Measurements from ENCODE around the gene PNO1. TPM values are rescaled to one million over a fixed set of nuclear protein-coding genes. Genes with fewer than 3 reads are reported as not detected.
A peak's percentile ranks its signal among the peaks of the same experiment; 100 is the strongest.
"Not testable (repeated sequence)": the region's sequence is repeated elsewhere in the genome, so short reads cannot be mapped to it uniquely, and the experiment has no call there.

Gene PNO1
- total RNA-seq, 1 donor from 2014 or later = 10.8 TPM

DNA sequence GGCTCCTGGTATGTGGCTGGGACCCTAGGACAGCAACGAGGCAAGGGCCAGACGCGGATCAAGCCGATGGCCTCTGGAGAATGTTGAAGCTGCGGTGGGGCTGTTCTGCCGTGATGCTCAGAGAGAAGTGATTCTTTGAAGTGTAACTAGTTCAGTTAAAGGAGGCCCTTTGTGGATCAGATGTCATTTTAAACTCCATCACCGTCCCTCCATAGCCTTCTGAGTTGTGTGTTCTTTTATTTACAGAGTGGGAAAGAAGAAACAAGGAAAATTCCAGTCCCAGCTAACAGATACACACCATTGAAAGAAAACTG is 403 bp downstream of the PNO1 start:
- no peak for ATAC-seq

- ATAC-seq = no peak
These were observed 6.0 kb downstream of the PNO1 start for GRCh38 chr2:68163641-68164040.

DNA sequence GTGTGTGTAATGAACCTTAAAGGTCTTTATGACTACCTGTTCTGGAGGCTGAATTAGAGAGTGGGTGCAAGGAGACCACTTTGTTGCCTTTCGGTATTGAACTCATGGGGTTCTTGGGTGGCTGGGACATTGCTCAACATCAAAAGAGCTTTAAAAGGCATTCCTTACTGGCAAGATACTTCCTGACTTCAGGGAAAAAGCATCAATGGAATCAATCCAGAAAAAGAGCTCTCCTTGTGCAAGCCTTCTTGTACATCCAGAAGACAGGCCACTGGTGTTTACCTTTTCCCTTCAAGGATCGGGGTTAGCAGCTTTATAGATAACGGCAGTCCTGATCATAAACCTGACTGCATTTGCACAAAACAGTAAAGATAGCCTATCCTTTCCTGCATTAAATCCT is 9.5 kb downstream of the PNO1 start:
- no peak for ATAC-seq

GRCh38 chr2:68169308-68169707 is 11.6 kb downstream of the PNO1 start:
- ATAC-seq = no peak

GRCh38 chr2:68171146-68171545 is 13.5 kb downstream of the PNO1 start:
- no peak for ATAC-seq

GRCh38 chr2:68171684-68172083 is 14.0 kb downstream of the PNO1 start:
- ATAC-seq = no peak

DNA sequence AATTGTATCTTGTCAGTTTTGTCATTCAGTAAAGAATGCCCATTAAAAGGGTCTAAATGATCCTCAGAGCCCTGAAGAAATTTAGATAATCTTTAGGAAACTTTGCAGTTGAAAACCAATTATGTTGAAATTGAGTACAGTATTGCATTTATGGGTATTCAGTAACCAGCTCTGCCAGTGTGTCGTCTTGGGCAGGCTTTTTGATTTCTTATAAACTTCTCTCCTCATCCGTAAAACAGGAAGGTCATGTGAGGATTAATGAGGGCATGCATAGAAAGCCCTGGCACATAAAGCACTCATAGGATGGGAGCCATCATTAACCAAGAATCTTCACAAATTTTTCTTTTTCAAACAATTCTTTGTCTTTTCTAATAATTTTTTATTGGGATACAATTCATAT is 14.8 kb downstream of the PNO1 start:
- ATAC-seq = no peak

DNA sequence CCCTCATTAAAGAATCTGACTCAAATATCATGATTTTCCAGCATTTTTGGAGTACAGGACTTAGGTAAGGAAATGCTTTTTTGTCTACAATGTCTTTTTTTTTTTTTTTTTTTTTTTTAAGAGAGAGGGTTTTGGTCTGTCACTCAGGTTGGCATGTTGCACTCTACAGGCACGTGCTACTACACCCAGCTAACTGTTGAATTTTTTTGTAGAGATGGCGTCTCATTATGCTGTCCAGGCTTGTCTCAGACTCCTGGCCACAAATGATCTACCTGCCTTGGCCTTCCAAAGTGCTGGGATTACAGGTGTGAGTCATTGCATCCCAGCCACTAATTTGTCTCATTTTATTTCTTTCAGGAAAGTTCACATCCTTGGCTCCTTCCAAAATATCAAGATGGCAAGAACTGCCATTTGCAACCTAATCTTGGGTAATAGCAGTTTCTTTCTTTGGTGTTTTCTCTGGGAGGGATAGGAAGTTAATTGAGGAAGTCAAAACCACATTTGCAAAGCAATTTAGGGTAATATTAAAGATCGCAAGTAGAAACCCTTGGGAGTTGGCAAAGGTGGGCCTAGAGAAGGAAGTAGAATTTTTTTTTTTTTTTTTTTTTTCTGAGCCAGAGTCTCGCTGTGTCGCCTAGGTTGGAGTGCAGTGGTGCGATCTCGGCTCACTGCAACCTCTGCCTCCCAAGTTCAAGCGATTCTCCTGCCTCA is 15.5 kb downstream of the PNO1 start:
- peak; percentile 79 for ATAC-seq

DNA sequence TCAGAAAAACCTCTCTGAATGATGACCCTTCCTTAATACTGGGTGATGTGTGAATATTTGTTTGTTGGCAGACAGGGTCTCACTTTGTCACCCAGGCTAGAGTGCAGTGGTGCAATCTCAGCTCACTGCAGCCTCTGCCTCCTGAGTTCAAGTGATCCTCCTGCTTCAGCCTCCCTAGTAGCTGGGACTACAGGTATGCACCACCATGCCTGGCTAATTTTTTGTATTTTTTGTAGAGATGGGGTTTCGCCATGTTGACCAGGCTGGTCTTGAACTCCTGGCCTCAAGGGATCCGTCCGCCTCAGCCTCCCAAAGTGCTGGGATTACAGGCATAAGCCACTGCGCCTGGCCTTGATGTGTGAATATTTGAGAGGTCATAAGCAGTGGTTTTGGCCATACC is 17.5 kb downstream of the PNO1 start:
- not testable (repeated sequence) for ATAC-seq

GRCh38 chr2:68176657-68177056 is 19.0 kb downstream of the PNO1 start:
- ATAC-seq = no peak

DNA sequence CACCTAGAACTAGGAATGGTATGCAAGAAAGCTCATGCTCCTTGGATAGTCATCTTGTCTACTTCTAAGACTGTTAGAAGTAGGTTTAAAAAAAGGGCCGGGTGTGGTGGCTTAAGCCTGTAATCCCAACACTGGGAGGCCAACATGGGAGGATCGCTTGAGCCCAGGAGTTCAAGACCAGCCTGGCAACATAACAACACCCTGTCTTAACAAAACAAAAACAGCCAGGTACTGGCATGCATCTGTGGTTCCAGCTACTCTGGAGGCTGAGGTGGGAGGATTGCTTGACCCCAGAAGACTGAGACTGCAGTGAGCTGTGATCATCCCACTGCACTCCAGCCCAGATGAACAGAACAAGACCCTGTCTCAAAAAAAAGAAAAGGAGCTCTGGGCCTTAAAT is 19.9 kb downstream of the PNO1 start:
- ATAC-seq = no peak

GRCh38 chr2:68178432-68178831 is 20.7 kb downstream of the PNO1 start:
- no peak for ATAC-seq

DNA sequence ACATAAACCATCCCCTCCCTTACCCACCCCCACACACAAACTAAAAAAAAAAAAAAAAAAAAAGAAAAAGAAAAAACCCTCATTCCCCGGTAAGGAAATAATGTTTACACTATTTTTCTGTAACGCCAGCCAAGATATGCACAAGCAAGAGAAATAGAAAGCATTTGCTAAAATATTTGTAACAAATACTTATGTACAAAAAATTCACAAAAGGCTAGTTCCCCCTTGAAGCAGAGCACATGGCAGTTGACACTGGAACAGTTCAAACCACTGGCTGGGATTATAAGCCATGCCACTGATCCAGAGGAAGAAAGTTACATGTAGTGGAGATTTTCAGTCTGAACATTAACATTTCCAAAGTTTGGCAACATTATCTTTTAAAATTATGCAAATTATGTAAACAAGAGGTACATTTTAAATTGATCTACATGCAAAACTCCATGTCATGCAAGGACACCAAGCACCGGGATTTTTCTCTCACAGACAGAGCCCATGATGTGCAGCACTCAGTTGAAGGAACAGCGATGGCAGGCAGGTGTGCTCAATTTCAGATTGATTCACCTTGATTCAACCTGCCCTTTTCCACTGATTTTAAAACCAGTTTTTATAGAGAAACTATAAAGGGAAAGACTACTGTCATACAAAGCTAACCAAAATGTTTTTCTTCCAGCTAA is 21.4 kb downstream of the PNO1 start:
- ATAC-seq = no peak

GRCh38 chr2:68182902-68183301 is 25.2 kb downstream of the PNO1 start:
- ATAC-seq = no peak

GRCh38 chr2:68185541-68186164 is 28.0 kb downstream of the PNO1 start:
- ATAC-seq = peak; percentile 38

GRCh38 chr2:68187329-68187728 is 29.6 kb downstream of the PNO1 start:
- no peak for ATAC-seq

DNA sequence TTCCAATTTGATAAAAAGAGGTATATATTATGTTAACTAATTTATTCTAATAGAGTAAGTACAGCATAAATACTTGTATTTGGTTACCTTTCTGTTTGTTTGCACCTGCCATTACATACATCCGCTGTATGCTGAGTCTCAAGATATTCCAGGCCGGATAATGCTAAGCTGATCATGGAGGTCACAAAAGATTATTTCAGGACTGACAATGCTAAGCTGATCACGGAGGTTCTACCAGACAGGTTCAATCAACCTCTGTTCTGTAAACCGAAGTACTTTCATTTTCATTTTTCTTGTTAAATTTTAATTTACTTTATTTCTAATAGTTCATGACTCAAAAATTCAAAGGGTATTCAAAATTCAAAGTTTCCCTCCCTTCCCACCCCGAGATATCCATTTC is 31.1 kb downstream of the PNO1 start:
- ATAC-seq = no peak

DNA sequence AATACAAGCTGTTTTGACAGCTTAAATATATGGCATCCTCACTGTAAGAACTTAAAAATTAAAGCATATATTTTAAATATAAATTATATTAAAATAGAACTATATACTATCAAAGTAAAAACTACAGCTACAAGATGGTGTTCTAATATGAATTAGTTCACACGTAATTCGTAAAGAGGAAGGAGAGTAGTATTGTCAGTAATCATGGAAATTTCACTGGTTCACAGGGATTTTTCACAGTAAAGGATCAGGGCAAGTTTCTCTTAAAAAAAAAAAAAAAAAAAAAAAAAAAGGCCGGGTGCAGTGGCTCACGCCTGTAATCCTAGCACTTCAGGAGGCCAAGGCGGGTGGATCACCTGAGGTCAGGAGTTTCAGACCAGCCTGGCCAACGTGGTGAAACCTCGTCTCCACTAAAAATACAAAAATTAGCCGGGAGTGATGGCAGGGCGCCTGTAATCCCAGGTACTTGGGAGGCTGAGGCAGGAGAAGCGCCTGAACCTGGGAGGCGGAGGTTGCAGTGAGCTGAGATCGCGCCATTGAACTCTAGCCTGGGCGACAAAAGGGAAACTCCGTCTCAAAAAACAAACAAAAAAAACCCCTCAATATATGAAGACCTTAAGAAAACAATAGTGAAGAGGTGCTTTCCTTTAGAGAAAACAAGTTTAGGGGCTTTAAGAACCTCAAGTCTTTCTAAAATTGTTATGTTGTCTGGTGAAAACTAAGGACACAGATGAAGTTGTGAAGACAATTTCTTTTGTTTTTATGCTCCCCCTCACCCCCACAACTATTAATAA is 32.5 kb downstream of the PNO1 start:
- ATAC-seq = no peak

- ATAC-seq = peak; percentile 95
These were observed 33.5 kb downstream of the PNO1 start for GRCh38 chr2:68190991-68191731.

- ATAC-seq = no peak
These were observed 35.5 kb downstream of the PNO1 start for GRCh38 chr2:68193144-68193543.

DNA sequence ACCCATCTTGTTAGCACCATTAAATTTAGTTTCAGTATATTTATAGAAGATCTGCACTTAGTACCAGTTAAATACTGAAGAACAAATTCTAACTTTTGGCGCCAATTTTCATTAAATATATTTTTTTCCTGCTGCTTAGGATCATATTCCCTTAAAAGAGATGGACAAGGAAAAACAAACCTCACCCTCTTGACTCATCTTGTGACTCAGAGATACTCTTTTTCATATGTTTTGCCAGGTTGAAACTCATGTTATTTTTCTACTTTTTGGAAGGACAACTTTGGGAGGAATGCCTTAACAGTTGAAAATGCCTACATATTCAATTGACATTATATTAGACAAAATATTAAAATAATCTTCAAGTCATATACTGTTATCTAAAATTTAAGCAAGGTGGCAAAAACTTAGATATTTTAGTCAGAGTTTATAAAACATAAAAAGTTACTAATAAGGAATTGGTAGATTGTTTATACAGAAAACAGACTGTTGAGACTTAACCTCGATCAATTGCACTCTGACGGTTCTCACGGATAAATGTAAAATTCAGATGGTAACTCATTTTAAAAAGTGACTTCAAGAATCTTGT is 36.2 kb downstream of the PNO1 start:
- ATAC-seq = no peak

GRCh38 chr2:68195096-68195495 is 37.4 kb downstream of the PNO1 start:
- ATAC-seq = no peak

Data from esophagus mucosa (tissue), 1 donor.